ENCODE data around the gene MAP3K14.
A peak's percentile ranks its signal among the peaks of the same experiment; 100 is the strongest.

The MAP3K14 gene

DNA sequence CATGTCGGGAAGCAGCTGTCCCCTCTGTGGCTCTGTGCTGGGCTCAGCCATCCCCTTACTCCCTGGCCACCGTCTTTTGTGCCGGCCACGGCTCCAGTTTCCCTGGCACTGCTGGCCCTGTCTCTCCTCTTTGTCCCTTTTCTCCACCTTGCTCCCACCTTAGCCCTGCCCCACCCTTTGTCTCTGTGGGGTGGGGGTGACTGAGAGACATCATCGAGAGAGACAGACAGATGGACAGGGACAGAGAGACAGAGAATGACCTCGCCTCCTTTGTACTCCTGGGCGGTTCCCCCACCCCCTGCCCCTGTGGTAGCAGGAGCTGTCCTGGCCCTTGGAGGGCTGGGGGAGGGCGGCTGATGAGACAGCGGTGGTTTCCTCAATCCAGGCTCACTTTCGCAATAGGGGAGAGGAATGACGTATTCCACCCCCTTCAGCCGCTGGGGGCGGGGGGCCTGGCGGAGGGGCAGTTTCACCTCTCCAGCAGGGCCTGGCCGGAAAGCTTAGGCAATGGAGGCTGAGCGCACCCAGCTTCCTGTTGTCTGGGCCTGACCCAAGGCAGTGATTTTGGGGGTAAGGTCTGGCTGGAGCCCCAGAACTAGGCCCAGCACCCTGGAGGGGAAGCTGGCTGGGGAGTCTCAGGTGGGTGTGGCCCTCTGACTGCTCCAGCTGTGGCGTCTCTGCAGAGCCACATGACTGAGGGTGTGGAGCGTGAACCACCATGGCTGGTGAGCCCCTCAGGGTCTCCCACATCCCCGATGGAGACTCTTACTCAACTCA lies 87.9 kb downstream of the MAP3K14 start:
- in situ Hi-C loops (cut with HindIII; ENCODE audit: low sequenced_read_pairs): no loop called here
- no peak overlapping the region for H3K4me3 ChIP-seq (ENCODE audit: low read depth, low read length)
- TF ChIP-seq, protein P1, sequence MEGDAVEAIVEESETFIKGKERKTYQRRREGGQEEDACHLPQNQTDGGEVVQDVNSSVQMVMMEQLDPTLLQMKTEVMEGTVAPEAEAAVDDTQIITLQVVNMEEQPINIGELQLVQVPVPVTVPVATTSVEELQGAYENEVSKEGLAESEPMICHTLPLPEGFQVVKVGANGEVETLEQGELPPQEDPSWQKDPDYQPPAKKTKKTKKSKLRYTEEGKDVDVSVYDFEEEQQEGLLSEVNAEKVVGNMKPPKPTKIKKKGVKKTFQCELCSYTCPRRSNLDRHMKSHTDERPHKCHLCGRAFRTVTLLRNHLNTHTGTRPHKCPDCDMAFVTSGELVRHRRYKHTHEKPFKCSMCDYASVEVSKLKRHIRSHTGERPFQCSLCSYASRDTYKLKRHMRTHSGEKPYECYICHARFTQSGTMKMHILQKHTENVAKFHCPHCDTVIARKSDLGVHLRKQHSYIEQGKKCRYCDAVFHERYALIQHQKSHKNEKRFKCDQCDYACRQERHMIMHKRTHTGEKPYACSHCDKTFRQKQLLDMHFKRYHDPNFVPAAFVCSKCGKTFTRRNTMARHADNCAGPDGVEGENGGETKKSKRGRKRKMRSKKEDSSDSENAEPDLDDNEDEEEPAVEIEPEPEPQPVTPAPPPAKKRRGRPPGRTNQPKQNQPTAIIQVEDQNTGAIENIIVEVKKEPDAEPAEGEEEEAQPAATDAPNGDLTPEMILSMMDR (IDR thresholded peaks at IDR 0.05; ENCODE audit: low read depth, low read length): no peak
- DNase-seq (ENCODE audit: low read depth, low spot score): peak; percentile 80

DNA sequence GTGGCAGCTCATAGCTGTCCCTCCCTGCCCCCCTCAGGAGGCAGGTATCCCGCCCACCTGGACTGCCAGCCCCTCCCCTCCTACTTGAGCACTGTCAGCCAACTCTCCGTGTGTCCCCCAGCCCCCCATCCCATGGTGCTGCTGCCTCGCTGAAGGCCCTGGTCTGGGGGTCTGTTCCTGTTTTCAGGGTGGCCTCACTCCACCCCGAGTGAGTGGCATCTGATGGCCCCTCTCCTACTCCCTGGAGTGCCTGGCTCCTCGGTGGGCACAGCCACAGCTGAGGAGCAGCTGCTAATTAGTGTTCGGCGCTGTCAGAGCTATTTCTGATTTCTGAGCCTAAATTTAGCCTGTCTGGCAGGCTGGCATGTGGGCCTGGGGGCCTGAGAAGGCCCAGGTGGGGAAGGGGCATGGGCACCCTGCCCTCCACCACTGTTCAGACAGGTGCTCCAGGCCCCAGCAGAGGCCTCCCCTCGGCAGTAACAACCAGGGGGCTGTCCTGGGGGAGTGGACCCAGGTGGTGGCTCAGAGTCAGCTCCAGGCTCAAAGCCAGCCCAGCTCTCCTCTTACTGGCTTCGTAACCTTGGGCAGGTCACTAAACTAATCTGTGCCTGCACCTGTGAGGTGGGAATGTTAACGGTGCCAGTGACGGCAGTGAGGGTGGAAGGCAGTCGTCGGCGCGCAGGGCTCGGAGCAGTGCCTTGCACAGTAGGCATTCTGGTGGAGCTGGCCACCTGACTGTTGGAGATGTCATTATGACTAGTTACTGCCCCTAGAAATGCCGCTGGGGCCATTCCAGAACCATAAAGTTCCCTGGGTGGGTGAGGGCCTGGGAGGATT lies 88.7 kb downstream of the MAP3K14 start:
- TF ChIP-seq, protein P1 (IDR thresholded peaks at IDR 0.05; ENCODE audit: low read depth, low read length): no peak
- H3K4me3 ChIP-seq (ENCODE audit: low read depth, low read length): no peak overlapping the region
- no peak for DNase-seq (ENCODE audit: low read depth, low spot score)
- in situ Hi-C loops (cut with HindIII; ENCODE audit: low sequenced_read_pairs): no loop called here

DNA sequence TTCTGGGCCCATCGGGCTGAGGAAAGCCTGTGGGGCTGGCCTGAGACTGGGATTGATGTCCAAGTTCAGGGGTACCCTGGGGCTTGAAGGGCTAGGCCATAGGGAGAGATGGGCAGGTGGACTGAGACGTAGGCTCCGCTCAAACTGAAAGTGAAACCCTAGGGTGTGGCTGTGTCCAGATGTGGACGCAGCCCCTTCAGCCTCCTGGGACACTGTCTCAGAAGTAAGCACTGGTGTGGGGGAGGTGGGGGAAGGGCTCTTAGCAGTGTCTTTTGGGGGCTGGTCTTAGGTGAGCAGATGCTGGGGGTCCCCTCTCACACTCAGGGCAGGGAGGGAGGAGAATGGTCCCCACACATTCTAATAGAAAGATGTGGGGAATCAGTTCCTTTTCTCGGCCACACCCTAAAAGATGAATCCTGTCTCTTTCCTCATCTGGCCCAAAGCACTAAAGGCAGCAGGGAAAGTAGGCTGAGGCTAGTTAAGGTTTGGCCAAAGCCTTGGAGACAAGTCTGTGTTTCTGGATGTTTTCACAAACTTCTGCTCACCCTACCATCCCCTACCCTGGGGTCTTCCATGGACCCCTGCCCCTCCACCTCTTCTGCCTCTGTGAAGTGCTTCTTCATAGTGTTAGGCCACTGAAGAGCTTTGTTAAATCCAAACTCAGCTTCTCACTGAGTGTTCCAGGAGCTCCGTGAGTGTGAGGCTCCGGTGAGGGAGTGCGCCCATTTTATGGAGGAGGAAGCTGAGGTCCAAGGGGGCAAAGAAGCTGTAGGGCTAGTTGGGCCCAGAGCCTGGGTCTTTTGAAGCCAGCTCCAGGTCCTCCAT lies 89.5 kb downstream of the MAP3K14 start:
- TF ChIP-seq, protein P1 (IDR thresholded peaks at IDR 0.05; ENCODE audit: low read depth, low read length): no peak
- no peak for DNase-seq (ENCODE audit: low read depth, low spot score)
- in situ Hi-C loops (cut with HindIII; ENCODE audit: low sequenced_read_pairs): no loop called here
- no peak overlapping the region for H3K4me3 ChIP-seq (ENCODE audit: low read depth, low read length)

DNA sequence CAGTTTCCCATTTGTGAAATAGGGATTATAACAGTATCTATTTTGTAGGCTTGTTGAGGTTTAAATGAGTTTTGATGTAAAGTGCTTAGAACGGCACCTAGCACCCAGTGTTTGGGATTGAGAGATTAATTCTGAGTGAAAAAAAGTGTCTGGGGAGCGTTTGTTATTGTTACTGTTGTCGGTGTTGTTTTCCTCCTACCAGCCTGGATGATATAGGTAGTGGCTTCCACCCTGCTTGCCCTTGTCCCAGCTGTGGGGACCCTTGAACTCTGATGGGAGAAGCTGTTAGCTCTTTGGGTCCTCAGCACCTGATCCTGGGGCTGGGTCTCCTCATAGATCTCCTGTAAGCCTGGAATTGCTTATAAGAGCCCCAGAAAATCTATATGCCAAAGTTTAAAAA lies 90.2 kb downstream of the MAP3K14 start:
- TF ChIP-seq, protein P1 (IDR thresholded peaks at IDR 0.05; ENCODE audit: low read depth, low read length): no peak
- no peak for DNase-seq (ENCODE audit: low read depth, low spot score)
- in situ Hi-C loops (cut with HindIII; ENCODE audit: low sequenced_read_pairs): no loop called here
- no peak overlapping the region for H3K4me3 ChIP-seq (ENCODE audit: low read depth, low read length)

DNA sequence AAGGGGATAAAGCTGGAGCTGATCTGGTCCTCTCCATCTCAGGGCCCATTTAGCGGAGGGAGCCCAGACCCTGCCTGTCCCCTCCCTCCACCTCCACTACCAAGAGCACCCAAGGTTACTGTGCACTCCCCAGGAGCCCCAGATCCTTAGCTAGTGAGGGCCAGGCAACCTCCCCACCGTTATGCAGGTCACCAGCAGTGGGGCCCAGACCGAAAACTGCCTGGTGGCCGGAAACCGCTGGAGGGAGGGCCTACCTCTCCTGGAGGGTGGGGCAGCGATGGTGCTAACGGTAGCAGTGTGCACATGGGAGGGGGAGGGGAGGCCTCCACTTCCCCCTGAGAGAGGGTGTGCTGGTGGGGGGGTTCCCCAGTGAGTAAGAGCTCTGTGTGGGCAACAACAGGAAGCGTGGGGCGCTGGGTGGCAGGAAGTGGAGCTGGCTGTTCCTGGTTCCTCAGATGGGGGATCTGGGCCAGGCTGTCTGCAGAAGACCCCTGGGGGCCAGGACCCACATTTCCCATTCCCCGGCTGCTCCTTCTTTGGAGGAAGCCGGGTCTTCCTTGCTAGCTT lies 90.8 kb downstream of the MAP3K14 start:
- no peak overlapping the region for H3K4me3 ChIP-seq (ENCODE audit: low read depth, low read length)
- in situ Hi-C loops (cut with HindIII; ENCODE audit: low sequenced_read_pairs): no loop called here
- no peak for DNase-seq (ENCODE audit: low read depth, low spot score)
- TF ChIP-seq, protein P1 (IDR thresholded peaks at IDR 0.05; ENCODE audit: low read depth, low read length): no peak
